Epithelial cell of esophagus (primary cell): ENCODE data around the gene AHDC1.

ENCODE experiments used
- DNase-seq: peaks from one replicate; pipeline ENCODE4 v3.0.0; 2010; ENCODE audit warnings: low read depth
- H3K4me3 ChIP-seq: 2 replicates; pipeline ENCODE4 v1.5.1; 2011; ENCODE audit warnings: mild to moderate bottlenecking, low read length, control low read depth
- TF ChIP-seq, protein P1 (sequence below): IDR thresholded peaks from 2 replicates; pipeline ENCODE4 v1.5.1; 2011; ENCODE audit warnings: low read depth, mild to moderate bottlenecking, low read length, control low read depth, inconsistent platforms; ENCODE audit not compliant: insufficient read depth; ENCODE audit errors: missing control alignments

AHDC1 gene

DNA sequence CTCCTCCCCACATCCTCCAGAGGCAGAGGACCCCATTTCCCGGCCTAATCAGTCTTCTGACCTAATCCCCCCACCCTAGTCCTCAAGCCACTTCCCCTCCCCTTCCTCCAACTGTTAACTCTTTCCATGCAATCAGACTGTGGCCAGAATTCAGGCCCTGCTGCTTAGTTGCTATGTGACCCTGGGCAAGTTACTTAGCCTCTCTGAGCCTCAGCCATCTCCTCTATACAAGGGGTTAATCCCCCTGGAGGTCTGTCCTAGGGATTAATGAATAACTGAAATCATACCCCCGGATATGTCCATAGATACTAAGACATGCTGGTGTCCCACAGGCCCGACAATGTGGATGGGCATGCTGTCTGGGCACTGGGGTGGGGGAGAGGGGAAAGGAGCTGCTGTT is 18.3 kb downstream of the AHDC1 start:
- no peak for DNase-seq
- no peak overlapping the region for H3K4me3 ChIP-seq
- TF ChIP-seq, protein P1, sequence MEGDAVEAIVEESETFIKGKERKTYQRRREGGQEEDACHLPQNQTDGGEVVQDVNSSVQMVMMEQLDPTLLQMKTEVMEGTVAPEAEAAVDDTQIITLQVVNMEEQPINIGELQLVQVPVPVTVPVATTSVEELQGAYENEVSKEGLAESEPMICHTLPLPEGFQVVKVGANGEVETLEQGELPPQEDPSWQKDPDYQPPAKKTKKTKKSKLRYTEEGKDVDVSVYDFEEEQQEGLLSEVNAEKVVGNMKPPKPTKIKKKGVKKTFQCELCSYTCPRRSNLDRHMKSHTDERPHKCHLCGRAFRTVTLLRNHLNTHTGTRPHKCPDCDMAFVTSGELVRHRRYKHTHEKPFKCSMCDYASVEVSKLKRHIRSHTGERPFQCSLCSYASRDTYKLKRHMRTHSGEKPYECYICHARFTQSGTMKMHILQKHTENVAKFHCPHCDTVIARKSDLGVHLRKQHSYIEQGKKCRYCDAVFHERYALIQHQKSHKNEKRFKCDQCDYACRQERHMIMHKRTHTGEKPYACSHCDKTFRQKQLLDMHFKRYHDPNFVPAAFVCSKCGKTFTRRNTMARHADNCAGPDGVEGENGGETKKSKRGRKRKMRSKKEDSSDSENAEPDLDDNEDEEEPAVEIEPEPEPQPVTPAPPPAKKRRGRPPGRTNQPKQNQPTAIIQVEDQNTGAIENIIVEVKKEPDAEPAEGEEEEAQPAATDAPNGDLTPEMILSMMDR: no peak

DNA sequence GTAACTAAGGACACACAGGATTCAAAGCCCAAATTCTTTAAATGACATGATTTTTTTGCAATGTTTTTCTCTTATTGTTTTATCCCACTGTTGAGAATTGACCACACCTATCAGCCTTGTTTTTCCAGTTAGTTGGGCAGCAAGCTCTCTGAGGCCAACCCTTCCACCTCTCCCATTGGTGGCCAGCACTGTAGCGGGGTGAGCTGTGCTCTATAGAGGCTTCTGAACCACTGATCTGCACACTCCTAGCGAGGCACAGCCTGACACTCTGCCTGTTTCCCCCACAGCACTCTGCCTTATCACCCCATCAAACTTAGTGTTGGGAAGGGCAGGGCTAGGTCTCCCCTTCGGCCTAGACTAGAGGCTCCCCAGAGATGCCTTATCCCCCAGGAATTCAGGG is 19.5 kb downstream of the AHDC1 start:
- no peak overlapping the region for H3K4me3 ChIP-seq
- DNase-seq: no peak
- TF ChIP-seq, protein P1: no peak

DNA sequence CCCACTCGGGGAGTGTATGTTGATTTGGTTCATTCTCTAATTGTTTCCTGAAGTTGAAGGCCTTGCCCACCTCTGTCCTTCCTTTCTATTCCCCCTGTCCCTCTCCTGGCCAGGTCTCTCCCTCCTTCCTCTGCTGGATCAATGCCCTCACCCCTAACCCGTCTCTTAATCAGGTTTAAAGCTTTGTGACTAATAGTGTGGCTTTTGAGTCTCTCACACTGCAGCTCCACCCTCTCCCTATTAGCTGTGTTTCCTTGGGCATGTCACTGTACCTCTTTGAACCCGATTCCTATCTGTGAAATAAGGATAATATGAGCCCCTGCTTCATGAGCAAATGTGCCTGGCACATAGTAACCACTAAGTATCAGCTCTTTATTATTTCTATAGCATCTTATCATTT is 20.5 kb downstream of the AHDC1 start:
- DNase-seq: no peak

DNA sequence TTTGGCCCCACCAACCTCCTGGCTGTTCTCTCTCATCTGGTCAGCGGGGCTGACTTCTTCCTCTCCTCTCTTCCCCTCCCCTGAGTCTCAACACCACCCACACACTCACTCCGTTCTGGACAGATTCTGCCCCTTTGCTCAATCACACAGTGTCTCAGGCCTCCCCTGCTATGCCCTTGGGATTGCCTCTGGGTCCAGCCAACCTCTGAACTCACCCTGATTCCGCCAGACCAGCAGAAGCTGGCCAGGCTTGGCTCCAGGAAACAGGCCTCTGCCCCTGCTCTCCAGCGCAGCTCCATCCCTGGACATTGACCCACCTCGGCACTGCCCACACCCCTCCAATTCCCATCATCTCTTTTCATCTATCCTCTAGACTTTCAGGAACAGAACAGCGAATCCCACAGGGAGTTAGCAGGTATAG is 22.1 kb downstream of the AHDC1 start:
- no peak overlapping the region for H3K4me3 ChIP-seq
- DNase-seq: no peak
- TF ChIP-seq, protein P1: no peak

More for the DNA sequence above, 20.5 kb downstream of the AHDC1 start:
- no peak overlapping the region for H3K4me3 ChIP-seq
- TF ChIP-seq, protein P1: no peak

DNA sequence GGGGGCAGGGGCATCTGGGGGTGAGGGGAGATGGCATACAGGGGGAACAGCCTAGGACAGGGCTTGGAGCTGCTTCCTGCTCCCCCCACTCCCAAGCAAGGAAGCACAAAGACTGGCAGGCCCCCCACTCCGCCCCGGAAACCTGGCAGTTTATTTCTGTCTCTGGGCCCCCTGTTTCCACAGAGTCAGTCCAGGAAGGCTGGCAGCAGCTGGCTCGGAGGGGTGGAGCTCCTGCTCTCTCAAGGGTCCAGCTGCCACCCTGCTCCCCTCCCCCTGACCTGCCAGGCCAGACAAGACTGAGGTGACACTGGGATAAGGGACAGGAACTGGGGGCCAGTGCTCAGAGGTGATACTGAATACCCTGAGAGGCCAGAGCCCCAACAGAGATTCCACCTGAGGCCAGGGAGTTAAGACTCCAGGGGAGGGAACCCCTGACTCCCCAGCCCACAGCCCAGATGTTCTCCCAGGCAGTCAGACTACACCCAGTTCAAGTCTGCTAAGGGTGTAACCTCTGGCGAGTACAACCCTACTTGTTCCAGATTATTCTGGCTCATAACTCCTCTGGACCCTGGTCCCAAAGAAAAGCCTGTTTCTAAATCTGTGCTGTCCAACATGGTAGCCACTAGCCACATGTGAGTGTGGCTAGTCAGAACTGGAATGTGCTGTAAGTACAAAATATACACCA is 26.3 kb downstream of the AHDC1 start:
- no peak overlapping the region for H3K4me3 ChIP-seq
- TF ChIP-seq, protein P1: no peak
- DNase-seq: no peak

DNA sequence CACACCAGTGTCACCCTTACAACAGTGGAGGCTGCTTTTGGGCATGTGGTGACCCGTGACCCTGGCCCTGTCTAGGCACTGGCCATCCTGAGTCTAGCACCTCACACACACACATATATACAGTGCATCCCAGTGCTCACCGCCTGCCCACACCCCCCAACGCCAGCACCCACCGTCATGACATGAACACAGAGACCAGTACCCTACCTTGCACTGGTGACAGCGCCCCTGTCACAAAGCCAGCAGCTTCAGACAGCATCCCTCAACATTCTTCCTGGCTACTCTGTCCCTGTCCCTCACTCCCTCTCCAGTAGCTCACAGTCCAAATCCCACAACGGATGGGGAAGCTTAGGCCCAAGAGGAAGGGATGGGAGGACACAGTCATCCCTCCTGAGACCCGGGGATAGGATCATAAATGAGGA is 27.1 kb downstream of the AHDC1 start:
- TF ChIP-seq, protein P1: no peak
- H3K4me3 ChIP-seq: no peak overlapping the region
- DNase-seq: no peak

DNA sequence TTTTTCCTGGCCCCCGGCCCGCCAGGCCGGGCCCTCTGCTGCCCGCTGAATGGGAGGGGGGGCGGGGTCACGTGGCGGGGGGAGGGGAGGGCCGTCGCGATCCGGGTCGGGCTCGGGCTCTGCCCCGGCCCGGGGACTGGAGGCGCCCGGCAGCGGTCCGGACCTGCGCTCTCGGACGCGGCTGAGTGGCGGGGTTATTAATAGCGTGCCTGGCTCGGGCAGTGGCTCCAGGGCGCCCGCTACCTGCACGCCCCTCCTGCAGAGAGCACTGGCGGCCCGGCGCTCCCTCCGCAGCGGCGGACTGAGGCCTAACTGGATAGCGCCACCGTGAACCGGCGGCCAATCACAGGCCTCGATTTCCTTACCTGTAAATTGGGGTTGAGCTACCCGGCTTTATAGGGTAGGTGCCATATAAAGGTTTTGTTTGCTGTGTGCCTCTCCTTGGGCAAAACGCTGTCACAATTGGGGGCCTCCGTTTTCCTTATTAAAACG is 28.1 kb downstream of the AHDC1 start:
- TF ChIP-seq, protein P1: no peak
- DNase-seq: peak; percentile 70
- H3K4me3 ChIP-seq: peak overlapping the region; percentile 3
